CD4-positive, alpha-beta T cell (primary cell): ENCODE data around the gene CELF4. TPM values are rescaled to one million over a fixed set of nuclear protein-coding genes. Genes with fewer than 3 reads are reported as not detected.

Source experiments
- ATAC-seq: fragments of 200-7000 bp; cut with Tn5 transposase; one replicate; pipeline ENCODE4 v1.10.0; 2022; ENCODE audit warnings: mild to moderate bottlenecking; ENCODE audit not compliant: poor library complexity
- CTCF ChIA-PET: fragments of 350-600 bp; sonication (Branson Sonifier 250); formaldehyde crosslinking; loops from one replicate; lab custom pipeline; 2021; ENCODE audit warnings: antibody characterized with exemption, inconsistent platforms; lab: Charles Lee
- POLR2A ChIA-PET: fragments of 350-600 bp; sonication (Branson Sonifier 250); formaldehyde crosslinking; loops from one replicate; lab custom pipeline; 2021; ENCODE audit warnings: antibody characterized with exemption, inconsistent platforms; lab: Charles Lee
- DNase-seq, 14 experiments: peaks; one replicate each; pipeline ENCODE4 v3.0.0-alpha.2; 2013 to 2020; ENCODE audit warnings: mixed read lengths in 2 of 14
- H3K27ac ChIP-seq, 2 donors: one replicate each; pipeline versions ENCODE4 v1.5.1 to v1.7.0; 2013; ENCODE audit warnings: low read length in 2 of 2, low read depth in 1 of 2, mild to moderate bottlenecking in 1 of 2
- H3K27me3 ChIP-seq, 2 experiments: 1 replicate in 1 of 2; 2 replicates in 1 of 2; pipeline versions ENCODE4 v1.6.1 to v1.7.0; 2013; ENCODE audit warnings: low read length in 2 of 2, control low read depth in 1 of 2, mild to moderate bottlenecking in 1 of 2, moderate library complexity in 1 of 2; ENCODE audit not compliant: insufficient read depth in 2 of 2, control insufficient read depth in 1 of 2
- H3K36me3 ChIP-seq: one replicate; pipeline ENCODE4 v1.6.1; 2013; ENCODE audit warnings: low read length, control low read depth; ENCODE audit not compliant: insufficient read depth
- H3K4me1 ChIP-seq: one replicate; pipeline ENCODE4 v1.6.1; 2013; ENCODE audit warnings: low read length, control low read depth; ENCODE audit not compliant: insufficient read depth
- H3K4me3 ChIP-seq: one replicate; pipeline ENCODE4 v1.5.1; 2013; ENCODE audit warnings: mild to moderate bottlenecking, low read length, moderate library complexity
- H3K9me3 ChIP-seq, 2 experiments: 1 replicate in 1 of 2; 2 replicates in 1 of 2; pipeline versions ENCODE4 v1.6.1 to v1.7.0; 2013; ENCODE audit warnings: low read length in 2 of 2, mild to moderate bottlenecking in 2 of 2, control low read depth in 1 of 2, moderate library complexity in 1 of 2; ENCODE audit not compliant: control insufficient read depth in 1 of 2, insufficient read depth in 1 of 2
- H3K27ac Mint-ChIP-seq: one replicate; pipeline ENCODE4 v1.8.0; 2020; ENCODE audit warnings: mixed read lengths
- H3K27me3 Mint-ChIP-seq: one replicate; pipeline ENCODE4 v1.8.0; 2021; ENCODE audit warnings: mixed read lengths
- H3K36me3 Mint-ChIP-seq: one replicate; pipeline ENCODE4 v1.8.0; 2021; ENCODE audit warnings: low read depth, mixed read lengths
- H3K4me1 Mint-ChIP-seq: one replicate; pipeline ENCODE4 v1.8.0; 2021; ENCODE audit warnings: low read depth, mixed read lengths
- H3K4me3 Mint-ChIP-seq: one replicate; pipeline ENCODE4 v1.8.0; 2020; ENCODE audit warnings: mild to moderate bottlenecking, mixed read lengths
- H3K9me3 Mint-ChIP-seq: one replicate; pipeline ENCODE4 v1.8.0; 2020; ENCODE audit warnings: mixed read lengths
- intact Hi-C, 2 experiments: fragments of 100-400 bp; cut with DNase I in 1 of 2; cut with micrococcal nuclease in 1 of 2; formaldehyde crosslinking; loops; one replicate each; pipeline versions ENCODE4 v1.15.1 to v1.9.0; 2023 to 2025; cut with DNase I, micrococcal nuclease
- total RNA-seq, 174 experiments: library from RNA in 2 of 174; stranded (reverse) in 2 of 174; gene quantifications; one replicate each; pipeline ENCODE4 v1.2.3 and lab custom pipeline; 2021 to 2026
- TF ChIP-seq, protein P1 (sequence below): fragments of 200-600 bp; IDR thresholded peaks from one replicate; pipeline ENCODE4 v1.8.0; 2022; ENCODE audit warnings: antibody characterized with exemption, mild to moderate bottlenecking

The CELF4 gene
- total RNA-seq, 2 experiments from 2014 or later = not detected

DNA sequence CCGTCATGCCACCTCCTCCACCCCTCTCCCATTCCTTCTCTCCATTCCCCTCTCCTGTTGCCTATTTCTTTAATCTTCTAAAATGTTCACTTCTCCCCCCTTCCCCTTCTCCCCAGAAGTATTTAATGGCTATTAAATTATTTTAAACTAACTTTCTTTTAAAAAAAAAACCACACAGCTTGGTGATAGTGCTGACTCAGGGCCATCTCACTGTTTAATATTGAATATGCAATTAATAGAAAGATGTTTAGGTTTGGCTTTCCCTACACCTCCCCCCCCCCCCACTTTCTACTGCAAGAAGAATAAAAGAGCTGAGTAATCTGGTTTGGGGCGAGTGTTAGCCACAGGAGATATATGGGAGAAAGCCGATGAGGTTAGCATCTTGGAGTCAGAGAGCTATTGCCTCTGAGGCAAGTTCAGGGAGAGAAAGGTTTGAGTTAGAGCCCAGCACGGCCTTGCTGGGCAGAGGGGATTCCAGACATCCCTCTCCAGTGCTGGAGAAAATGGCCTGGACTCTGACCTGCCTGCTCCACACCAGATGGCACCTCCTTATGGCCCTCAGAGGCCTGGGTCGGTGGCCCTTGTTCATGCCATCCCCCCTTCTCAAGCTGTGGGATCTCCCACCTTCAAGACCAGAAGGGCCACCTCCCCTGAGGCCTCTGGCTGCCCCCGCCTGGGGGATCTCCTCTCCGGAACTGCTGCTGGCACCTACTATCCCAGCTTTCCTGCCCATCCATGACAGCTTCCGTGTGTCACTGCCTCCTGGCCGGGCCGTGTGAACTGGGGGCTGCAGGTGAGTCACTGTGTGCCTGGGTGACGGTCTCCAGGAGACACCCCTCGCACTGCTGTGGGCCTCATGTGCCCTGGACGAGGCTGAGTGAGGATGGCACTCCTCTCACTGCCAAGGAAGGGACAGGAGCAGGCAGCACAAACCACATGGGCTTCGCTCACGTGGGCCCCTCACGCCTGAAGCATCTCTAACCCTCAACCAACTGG lies 246.9 kb downstream of the CELF4 start:
- Mint-ChIP-seq H3K9me3 (no peaks in the 10 kb centered on the region), H3K4me1 (no peaks in the 10 kb centered on the region), H3K27ac (no peak overlapping the region), H3K36me3 (no peaks in the 10 kb centered on the region), H3K27me3 (no peaks in the 10 kb centered on the region), H3K4me3 (no peak overlapping the region)
- ATAC-seq = no peak
- no peaks in the 10 kb centered on the region for H3K36me3 ChIP-seq
- ChIA-PET CTCF (no interaction called here), POLR2A (no interaction called here)
- H3K27me3 ChIP-seq = no peaks in the 10 kb centered on the region
- H3K9me3 ChIP-seq = peaks cover 0 to 5% of the 10 kb centered on the region in 2 experiments
- no peaks in the 10 kb centered on the region for H3K4me1 ChIP-seq
- no peak overlapping the region for H3K4me3 ChIP-seq
- DNase-seq = no peak
- TF ChIP-seq, protein P1, sequence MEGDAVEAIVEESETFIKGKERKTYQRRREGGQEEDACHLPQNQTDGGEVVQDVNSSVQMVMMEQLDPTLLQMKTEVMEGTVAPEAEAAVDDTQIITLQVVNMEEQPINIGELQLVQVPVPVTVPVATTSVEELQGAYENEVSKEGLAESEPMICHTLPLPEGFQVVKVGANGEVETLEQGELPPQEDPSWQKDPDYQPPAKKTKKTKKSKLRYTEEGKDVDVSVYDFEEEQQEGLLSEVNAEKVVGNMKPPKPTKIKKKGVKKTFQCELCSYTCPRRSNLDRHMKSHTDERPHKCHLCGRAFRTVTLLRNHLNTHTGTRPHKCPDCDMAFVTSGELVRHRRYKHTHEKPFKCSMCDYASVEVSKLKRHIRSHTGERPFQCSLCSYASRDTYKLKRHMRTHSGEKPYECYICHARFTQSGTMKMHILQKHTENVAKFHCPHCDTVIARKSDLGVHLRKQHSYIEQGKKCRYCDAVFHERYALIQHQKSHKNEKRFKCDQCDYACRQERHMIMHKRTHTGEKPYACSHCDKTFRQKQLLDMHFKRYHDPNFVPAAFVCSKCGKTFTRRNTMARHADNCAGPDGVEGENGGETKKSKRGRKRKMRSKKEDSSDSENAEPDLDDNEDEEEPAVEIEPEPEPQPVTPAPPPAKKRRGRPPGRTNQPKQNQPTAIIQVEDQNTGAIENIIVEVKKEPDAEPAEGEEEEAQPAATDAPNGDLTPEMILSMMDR = no peak
- H3K27ac ChIP-seq = no peak overlapping the region
- intact Hi-C loops = no loop called here

DNA sequence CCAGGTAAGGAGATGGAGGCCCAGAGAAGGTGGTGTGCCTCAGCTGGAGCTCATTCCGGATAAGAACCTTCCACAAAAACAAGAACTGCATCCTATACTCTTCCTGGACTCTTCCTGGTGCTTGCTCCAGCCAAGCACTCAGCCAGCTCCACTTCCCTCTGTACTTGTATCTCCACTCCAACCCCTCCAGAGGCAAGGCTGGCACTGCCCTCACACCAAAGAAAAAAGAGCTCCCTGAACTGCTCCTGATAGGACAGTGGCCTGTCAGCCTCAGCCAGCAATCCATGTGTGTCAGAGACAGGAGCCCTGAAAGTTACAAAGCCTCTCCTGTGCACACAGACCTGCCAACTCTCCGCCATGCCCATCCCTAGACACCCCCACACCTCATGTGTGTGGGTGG lies 248.1 kb downstream of the CELF4 start:
- intact Hi-C loops = no loop called here
- Mint-ChIP-seq H3K9me3 (no peaks in the 10 kb centered on the region), H3K27me3 (no peaks in the 10 kb centered on the region), H3K27ac (no peak overlapping the region), H3K4me1 (no peaks in the 10 kb centered on the region), H3K36me3 (no peaks in the 10 kb centered on the region), H3K4me3 (no peak overlapping the region)
- H3K27me3 ChIP-seq = no peaks in the 10 kb centered on the region
- ChIA-PET CTCF (no interaction called here), POLR2A (no interaction called here)
- no peaks in the 10 kb centered on the region for H3K36me3 ChIP-seq
- DNase-seq (no peak), ATAC-seq (no peak)
- peaks cover 0 to 5% of the 10 kb centered on the region in 2 experiments for H3K9me3 ChIP-seq
- no peak overlapping the region for H3K4me3 ChIP-seq
- H3K4me1 ChIP-seq = no peaks in the 10 kb centered on the region
- TF ChIP-seq, protein P1 = no peak
- H3K27ac ChIP-seq = no peak overlapping the region

DNA sequence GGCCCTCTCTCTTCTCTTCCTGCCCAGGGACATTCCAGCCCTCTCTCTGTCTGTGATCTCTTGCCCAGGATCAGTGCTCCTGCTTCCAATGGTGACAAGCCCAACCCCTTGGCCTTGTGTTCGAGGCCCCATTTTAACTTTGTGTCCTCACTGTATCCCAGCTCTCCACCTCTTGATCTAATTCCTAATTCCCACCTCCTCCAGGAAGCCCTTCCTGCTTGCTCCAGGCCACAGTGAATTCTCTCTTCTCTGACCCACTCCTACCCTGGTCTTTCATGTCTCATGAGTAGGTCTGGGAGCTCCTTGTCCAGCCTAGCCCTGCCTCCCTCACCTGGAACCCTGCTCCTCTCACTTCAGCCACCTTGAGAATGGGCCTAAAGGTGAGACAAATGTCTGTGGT lies 249.1 kb downstream of the CELF4 start:
- H3K27me3 ChIP-seq = no peaks in the 10 kb centered on the region
- H3K4me3 ChIP-seq = no peak overlapping the region
- TF ChIP-seq, protein P1 = no peak
- Mint-ChIP-seq H3K27ac (no peak overlapping the region), H3K27me3 (no peaks in the 10 kb centered on the region), H3K4me1 (no peaks in the 10 kb centered on the region), H3K4me3 (no peak overlapping the region), H3K36me3 (no peaks in the 10 kb centered on the region), H3K9me3 (no peaks in the 10 kb centered on the region)
- DNase-seq (no peak), ATAC-seq (no peak)
- intact Hi-C loops = no loop called here
- no peak overlapping the region for H3K27ac ChIP-seq
- H3K9me3 ChIP-seq = peaks cover 0 to 5% of the 10 kb centered on the region in 2 experiments
- H3K36me3 ChIP-seq = no peaks in the 10 kb centered on the region
- no peaks in the 10 kb centered on the region for H3K4me1 ChIP-seq
- ChIA-PET CTCF (no interaction called here), POLR2A (no interaction called here)
